GM15510 (cell line): ENCODE measurements around the gene ADORA2A.

Experiments
- POLR2A ChIP-seq: IDR thresholded peaks from 3 replicates; pipeline ENCODE4 v1.6.1; 2011; ENCODE audit warnings: borderline replicate concordance; ENCODE audit not compliant: insufficient read length; ENCODE audit errors: extremely low read depth

The ADORA2A gene

DNA sequence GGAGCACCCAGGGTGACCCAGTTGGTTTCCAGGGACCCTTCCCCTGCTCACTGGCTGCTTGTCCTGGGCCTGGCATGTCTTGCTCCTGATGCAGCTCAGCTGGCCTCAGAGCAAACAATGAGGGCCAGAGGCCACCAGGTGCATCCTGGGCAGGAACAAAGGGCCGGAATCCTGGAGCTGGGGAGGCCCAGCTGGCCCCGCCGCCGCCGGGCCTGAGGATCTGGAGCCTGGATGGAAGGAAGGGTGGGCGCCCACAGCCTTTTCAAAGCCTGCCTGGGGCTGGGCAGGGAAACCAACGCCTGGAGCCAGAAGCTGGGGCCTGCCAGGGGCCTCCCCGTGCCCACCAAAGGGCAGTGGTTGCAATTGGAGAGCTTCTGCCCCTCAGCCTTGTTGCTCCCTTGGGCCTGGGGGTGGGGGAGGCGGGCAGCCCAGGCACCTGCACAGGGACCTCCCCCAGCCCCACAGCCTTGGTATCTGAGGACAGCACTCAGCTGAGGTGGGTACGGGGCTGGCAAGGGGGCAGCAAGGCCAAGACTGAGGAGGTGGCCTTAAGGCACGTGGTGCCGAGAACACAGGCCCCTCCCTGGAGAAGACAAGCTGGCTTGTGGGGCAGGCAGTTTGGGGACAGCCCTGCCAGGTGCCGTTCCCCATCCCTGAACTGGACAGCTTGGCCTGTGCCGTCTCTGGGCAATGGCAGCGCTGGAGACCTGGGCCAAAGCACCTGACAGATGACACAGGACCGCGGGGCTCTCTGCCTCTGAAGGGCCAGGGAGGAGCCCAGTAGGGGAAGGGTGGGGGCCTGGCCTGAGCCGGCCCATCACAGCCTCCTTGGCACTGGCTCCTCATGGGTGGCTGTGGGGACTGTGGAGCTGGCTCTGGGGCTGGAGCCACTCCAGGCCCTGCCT is 7.1 kb upstream of the ADORA2A start:
- no peak for TF ChIP-seq POLR2A

DNA sequence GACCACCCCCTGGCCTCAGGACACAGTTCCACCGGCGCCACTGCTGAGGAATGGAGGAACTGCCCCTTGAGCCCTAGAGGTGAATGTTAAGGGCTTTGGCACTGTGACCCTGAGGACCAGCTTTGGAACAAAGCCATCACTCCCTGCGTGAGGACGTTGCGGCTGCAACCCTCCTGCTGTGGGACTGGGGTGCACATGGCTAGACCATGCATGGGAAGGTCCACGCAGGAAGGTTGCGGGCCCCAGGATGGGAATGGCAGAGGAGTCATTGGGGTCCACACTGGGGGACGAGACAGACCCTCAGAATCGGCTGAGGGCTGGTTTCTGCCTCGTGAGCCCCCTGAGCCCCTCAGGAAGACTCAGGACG is 6.4 kb upstream of the ADORA2A start:
- no peak for TF ChIP-seq POLR2A

- TF ChIP-seq POLR2A = no peak
Observed at GRCh38 chr22:24421428-24421931, 5.9 kb upstream of the ADORA2A start.

DNA sequence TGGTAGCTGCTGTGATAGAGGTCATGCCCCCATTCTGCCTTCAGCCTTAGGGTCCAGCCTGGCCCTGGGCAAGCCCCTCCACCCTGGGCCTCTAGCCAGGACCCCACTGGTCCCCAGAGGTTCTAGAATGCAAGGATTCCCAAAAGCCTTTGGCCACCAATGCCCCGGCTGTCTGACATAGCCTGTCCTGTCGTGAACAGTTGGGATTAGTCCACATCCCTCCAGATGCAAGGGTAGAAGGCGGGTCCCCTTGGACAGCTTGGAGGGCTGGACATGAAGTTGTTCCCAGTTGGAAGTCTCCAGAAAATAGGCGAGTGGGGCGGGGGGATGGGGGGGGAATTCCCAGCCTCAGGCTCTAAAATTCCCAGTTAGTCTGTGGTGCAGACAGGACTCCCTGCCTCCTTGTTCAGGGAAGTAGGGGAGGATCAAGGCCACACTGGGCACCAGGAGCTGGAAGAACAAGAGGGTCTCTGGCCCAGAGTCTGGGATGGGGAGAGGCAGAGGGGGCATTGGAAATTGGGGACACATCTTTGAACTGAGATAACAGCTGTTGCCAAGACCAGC is 5.2 kb upstream of the ADORA2A start:
- no peak for TF ChIP-seq POLR2A

GRCh38 chr22:24423519-24424000 is 3.8 kb upstream of the ADORA2A start:
- peak; percentile 30 for TF ChIP-seq POLR2A

DNA sequence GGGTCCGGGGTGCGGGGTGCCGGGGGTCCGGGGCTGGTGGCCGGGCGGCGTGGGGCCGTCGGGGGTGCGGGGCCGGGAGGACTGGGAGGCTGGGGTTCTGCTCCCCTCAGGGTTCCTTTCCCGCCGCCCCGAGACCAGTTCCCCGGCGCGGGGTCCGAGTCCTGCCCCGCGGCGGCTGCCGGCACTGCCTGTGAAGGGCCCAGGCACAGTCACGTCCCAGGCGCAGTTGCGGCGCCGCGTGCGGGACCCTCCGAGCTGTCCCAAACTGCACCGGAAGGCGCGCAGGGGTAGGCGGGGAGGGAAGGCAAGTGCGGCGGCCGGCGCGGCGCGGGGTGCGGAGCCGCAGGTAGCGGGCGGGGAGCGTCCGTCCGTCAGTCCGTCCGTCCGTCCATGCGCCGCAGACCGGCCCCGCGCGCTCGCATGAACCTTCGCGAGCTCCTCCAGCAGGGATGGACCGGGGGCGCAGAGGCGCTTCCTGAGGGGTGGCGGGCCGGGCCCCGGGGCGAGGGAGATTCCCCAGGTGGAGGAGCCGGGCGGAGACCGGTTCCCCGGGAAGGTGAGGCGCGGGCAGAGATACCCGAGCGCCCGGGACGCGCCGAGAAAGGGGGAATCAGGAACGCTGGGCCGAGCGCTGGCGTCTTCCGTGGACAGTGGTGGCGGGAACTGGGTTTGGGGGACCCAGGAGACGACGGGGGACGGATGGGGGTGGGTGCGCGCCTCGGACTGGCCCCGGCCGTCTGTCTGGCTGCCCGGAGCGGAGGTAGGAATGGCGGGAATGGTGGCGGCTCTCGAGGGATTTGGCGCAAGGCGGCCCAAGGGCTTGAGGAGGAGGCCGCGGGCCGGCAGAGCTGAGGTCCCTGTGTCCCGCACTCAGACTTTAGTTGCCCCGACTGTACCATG is 3.1 kb upstream of the ADORA2A start:
- TF ChIP-seq POLR2A = no peak

- no peak for TF ChIP-seq POLR2A
Observed at GRCh38 chr22:24424901-24425775, 2.3 kb upstream of the ADORA2A start.

GRCh38 chr22:24426436-24426835 is 963 bp upstream of the ADORA2A start:
- no peak for TF ChIP-seq POLR2A

- TF ChIP-seq POLR2A = no peak
Observed at GRCh38 chr22:24426851-24427499, 424 bp upstream of the ADORA2A start.

- no peak for TF ChIP-seq POLR2A
Observed at GRCh38 chr22:24428751-24429410, 1.5 kb downstream of the ADORA2A start.

- no peak for TF ChIP-seq POLR2A
Observed at GRCh38 chr22:24429411-24430365, 2.3 kb downstream of the ADORA2A start.
